C4-2B (cell line): ENCODE data around the gene GRM7.

Experiments used
- H3K27ac ChIP-seq: fragments of 450-650 bp; 2 replicates; pipeline ENCODE4 v1.5.1; 2017
- CTCF ChIP-seq: fragments of 450-650 bp; conservative IDR thresholded peaks from 2 replicates; pipeline ENCODE4 v1.5.1; 2017; ENCODE audit warnings: mild to moderate bottlenecking
- ZFX ChIP-seq: fragments of 450-650 bp; IDR thresholded peaks from 2 replicates; pipeline ENCODE4 v1.6.1; 2017

The GRM7 gene

DNA sequence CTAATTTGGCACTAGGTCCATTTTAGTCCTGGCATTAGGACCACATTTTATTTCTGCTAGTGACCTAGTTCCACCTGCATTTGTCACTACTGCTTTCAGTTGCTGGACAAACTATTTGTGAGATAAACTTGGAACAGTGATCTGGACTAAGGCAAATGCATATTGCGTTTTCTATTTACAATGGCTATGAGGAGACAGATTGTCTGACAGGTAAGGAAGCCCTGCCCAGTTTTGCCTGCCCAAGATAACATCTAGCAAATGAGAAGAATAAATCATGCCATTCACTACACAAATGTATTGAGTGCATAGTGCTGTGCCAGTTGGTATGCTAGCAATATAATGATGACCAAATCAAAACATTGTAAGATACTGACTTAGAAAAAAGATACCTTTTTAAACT, 245.7 kb downstream of the GRM7 start:
- TF ChIP-seq ZFX (no peak), CTCF (no peak)

DNA sequence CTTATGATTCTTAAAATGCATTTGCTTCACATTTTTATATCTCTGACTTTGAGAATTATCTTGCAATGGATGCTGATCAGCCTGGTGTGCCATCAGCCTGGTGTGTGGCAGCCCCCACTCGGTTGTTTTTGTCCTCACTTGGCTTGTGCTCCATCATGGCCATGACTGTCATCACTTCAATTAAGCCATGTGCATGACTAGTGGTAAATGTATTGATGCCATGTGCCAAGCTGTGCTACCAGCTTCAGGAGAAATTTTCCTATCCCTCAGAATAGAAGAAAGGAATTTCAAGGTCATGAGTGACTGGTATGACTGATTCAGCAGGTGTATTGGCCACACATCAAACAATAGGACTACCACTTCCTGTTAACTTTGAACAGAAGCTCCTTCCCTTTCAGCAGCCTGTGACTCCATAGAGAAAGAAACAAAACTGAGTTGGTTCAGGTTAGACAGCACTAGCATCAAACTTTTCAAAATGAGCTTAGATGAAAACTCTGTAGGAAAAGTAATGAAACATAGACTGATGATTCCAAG, 251.7 kb downstream of the GRM7 start:
- no peak overlapping the region for H3K27ac ChIP-seq
- TF ChIP-seq CTCF (no peak), ZFX (no peak)

More for the DNA sequence above, 245.7 kb downstream of the GRM7 start:
- H3K27ac ChIP-seq, result no peak overlapping the region

DNA sequence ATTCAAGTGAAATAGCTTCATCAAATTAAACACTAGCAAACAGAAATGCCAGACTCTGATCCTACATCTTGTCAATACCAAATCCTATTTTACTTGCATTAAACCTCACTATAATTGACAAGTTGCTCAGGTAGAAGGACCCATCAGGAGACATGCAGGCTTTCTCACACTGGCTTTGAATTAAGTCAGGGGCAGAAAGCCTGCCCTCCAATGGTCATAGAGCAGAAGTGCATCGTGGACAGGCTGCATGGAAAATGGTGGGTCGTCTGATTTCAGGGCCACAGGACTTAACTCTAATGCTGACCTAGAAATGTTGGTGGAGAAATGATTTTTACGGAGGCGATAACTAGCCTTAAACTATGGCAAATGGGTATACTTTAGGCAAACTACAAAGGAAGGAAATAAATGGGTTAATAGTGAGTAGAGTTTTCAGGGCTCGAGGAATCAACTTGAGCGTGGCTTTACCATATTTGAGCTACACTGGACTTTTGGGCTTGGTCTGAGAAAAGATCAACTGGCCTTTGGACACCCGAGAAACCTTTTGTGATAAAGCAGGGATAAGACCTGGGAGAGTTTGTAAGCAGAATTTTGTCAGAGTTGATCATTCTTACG, 283.9 kb downstream of the GRM7 start:
- TF ChIP-seq ZFX, result no peak
- TF ChIP-seq CTCF, result peak; percentile 86
- H3K27ac ChIP-seq, result no peak overlapping the region

DNA sequence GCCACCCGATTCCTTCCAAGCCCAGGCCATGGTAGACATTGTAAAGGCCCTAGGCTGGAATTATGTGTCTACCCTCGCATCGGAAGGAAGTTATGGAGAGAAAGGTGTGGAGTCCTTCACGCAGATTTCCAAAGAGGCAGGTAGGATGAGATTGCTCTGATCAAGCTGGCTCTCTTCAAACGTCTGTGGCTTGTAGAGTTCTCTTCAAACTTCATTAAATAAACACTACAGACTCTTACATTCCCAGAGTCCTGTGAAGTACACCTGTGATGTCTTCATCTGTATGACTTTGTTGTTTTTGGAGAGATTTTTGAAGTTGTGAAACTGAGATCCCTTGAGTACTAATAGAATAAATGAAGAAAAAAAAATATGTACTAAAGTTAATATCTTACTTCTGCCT, 285.6 kb downstream of the GRM7 start:
- no peak for TF ChIP-seq ZFX
- TF ChIP-seq CTCF, result no peak
- no peak overlapping the region for H3K27ac ChIP-seq

GRCh38 chr3:7158516-7158915, 297.6 kb downstream of the GRM7 start:
- H3K27ac ChIP-seq, result no peak overlapping the region
- TF ChIP-seq ZFX (no peak), CTCF (no peak)

DNA sequence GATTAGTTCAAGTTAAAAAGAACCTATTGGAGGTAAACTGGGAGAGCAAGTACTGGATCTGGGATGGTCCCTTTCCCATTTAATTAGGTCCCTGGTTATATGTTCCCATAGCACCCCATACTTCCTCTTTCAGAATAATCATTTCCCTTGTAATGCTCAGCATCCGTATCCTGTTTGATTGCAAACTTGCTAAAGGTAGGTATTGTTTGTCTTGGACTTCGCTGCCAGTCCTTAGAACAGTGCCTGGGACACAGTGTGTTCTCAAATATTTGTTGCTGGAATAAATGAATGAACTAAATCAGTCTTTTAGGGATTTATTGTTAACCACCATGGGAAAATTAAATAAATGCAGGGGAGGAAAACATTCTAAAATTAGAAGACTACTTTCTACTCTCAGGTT, 299.8 kb downstream of the GRM7 start:
- TF ChIP-seq CTCF (no peak), ZFX (no peak)
- peak overlapping the region; percentile 83; the same call in 1 of the 2 replicates for H3K27ac ChIP-seq

- no peak for TF ChIP-seq ZFX
- TF ChIP-seq CTCF, result no peak
- no peak overlapping the region for H3K27ac ChIP-seq
Measured at GRCh38 chr3:7166460-7166859, 305.5 kb downstream of the GRM7 start.
